Body of pancreas (tissue), 4 donors: ENCODE results near the gene AHR.

Source experiments
- CTCF ChIP-seq, 7 experiments: fragments of 450-650 bp in 4 of 7; fragments of 200-600 bp in 3 of 7; sonication (generic) in 3 of 7; IDR thresholded peaks; one replicate each; pipeline ENCODE4 v1.5.1; 2016 to 2019; ENCODE audit warnings: antibody characterized with exemption in 7 of 7
- POLR2A ChIP-seq, 3 donors: fragments of 450-650 bp; IDR thresholded peaks; one replicate each; pipeline ENCODE4 v1.6.1; 2016; ENCODE audit warnings: antibody characterized with exemption in 3 of 3, mild to moderate bottlenecking in 2 of 3

DNA sequence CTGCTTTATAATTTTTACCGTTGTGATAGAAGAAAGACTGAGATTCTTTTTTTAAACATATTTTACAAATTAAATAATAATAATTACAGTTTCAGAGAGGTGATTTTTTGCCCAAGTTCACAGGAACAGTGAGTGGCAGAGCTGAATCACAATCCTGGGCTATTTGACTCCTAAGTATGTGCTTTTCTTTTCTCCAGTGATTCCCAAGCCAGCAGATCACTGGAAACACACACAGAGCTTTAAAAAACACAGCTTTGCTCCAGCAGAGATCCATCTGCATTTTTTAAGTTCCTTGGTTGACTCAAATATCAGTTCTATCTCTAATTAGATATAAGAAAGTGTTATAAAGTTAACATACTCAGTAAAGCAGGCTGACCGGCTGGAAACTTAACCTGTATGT is 69.0 kb downstream of the AHR start:
- TF ChIP-seq CTCF (IDR thresholded peaks at IDR 0.05), result no peak
- TF ChIP-seq POLR2A (IDR thresholded peaks at IDR 0.05), result no peak
